GM04503 (cell line): ENCODE measurements around the gene CPNE9.

Source experiments
- DNase-seq: peaks from one replicate; pipeline ENCODE4 v3.0.0-alpha.2; 2012; ENCODE audit warnings: low read depth

The CPNE9 gene

DNA sequence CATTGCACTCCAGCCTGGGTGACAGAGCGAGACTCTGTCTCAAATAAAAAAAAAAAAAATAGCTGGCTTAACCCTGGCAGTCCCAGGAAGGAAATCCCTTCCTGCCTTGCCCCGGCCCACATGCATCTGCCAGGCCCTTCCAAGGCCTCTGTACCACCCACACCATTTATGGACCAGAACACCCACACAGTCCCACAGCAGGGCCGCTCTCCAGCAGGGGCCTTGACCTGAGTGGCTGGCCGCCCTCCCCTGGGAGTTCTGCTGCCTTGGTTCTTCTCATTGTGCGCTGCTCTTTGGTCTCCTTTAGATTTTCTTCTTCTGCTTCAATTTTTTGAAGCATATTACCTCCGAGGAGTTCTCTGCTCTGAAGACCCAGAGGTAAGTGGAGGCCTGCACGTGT is 16.1 kb upstream of the CPNE9 start:
- no peak for DNase-seq

DNA sequence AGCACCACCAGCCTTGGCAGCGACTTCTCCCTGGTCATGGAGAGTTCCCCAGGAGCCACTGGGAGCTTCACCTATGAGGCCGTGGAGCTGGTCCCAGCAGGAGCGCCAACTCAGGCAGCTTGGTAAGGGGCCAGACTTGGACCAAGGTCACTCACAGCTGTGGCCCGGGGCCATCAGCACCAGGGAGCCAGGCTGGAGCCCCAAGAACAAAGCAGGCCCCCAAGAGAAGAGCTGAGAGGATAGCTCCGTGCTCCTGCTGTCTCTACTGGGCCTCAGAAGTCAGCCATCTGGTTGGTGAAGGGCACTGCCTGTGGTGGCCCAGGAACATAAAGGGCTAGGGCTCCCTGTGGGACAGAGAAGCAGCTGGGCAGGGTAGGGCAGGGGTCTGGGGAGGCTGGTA is 14.7 kb upstream of the CPNE9 start:
- no peak for DNase-seq

DNA sequence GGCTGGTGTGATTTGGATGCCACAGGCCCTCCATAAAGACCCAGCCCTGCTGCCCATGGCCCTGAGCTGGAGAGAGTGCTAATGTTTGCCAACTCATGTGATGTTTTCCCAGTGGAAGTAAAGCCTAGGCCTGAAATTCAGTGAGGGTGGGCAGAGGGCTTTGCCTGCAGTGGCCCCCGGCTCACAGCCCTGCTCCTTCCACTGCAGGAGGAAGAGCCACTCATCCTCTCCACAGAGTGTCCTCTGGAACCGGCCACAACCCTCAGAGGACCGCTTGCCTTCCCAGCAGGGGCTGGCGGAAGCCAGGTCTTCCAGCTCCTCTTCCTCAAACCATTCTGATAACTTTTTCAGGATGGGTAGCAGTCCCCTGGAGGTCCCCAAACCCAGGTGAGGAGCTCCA is 13.9 kb upstream of the CPNE9 start:
- no peak for DNase-seq

DNA sequence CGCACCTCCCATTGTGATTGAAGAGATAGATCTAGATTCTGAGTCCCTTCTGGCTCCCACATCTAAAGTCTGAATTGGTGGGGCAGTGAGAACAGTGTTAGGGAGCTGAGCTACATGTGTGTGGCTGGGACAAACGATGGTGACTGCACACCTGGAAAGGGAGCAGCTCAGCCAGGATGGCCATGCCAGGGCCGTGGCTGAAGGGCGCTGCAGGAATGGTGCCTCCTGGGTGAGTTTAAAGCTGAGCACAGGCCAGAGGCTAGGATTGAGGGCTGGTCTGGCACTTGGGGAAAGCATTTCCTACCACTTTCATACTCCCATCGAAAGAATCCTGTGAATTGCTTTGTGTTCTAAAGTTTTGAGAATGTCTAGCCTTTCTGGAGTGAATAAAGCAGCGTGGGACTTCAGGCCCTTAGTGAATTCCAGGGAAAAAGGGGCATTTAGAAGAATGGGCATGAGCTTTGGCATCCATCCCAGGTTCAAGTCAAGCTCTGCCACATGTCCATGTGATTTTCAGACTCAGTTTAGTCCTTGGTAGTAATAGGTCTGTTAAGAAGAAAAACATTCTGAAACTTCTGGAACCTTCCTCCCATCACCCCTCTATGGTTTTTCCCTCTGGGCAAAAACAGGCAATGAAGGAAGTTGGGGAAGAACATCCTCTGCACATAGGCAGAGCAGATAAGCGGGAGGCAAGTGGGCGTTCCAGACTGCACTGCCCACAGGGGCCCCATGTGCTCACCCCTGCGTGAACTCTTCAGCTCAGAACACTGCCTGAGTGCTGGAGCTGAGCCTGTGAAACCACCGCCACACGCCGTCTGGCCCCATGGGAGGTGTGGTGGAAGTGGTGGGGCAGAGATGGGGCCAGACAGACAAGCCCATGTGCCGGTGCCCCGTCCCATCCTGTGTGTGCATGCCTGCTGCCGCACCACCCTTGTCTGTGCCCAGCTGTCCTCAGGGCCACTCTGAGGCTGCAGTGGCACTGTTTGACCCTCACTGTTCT is 12.9 kb upstream of the CPNE9 start:
- no peak for DNase-seq

DNA sequence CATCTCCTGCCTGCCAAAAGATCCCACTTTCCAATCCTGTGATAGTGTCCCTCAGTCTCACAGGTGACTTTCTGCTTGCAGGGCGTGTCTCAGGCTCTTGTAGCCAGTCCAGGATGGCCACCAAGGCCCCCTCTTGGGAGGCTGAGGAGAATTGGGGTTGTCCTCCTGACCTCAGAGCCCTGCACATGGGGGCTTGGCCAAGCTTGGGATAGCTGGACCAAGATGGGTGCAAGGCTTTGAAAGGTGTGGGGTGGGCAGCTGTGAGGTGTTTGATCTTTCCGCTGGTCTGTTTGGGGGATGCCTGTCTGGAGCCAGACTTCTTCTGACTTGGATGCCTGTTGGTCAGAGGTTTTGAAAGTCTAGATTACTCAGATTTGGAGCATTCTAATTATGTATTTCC is 12.0 kb upstream of the CPNE9 start:
- no peak for DNase-seq

DNA sequence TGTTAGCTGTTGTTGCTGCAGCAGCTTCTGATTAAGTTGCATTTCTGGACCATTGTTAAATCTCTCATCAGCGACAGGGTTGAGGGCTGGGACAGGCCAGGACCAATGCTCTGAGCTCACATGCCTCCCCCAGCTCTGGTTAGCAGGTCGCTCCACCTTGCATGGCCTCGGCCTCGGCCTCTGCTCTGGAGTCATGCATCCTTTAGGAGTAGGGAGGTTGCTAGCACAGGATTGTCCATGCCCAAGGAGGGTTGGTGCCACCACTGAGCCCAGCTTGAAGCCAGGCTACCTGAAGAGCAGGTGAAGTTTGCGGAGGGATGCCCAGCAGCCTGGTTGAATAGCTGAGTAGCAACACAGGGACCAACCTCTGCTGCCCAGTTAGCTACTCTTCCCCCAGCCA is 11.2 kb upstream of the CPNE9 start:
- no peak for DNase-seq

DNA sequence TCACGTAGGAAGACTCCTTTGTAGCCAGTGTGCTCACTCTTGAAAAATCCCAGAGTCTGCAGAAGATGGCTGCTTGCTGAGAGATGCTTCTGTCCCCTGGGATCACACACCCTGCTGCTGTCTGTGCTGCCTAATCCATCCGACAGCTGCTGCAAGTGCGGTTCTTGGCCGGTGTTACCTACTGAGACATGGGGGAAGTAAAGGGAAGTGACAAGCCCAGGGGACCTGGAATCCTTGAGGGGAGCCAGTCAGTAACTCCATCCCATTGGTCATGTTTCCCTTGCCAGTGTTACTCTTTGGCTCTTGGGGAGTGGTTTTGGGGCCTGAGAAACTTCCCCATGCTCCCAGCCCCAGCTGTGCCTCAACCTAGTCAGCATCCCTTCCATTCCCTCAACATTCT is 8.3 kb upstream of the CPNE9 start:
- DNase-seq, result no peak

DNA sequence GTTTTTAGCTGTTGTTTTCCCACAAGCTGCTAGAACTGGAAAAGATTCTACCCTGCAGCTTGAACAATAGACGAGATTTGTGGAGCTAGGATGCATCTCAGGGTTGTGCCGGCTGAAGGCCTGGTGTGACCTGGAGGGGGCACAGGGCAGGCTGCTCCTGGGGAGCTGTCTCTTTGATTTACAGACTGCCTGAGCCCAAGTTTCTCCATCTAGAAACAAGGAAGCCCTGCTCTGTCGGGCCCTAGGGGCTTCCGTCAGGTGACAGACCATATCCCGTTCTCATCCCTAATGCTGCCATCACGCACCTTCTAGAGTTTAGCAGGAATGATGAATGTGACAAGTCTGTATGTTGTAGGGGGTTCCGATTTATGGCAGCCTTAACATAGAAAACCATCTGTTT is 7.9 kb upstream of the CPNE9 start:
- no peak for DNase-seq

DNA sequence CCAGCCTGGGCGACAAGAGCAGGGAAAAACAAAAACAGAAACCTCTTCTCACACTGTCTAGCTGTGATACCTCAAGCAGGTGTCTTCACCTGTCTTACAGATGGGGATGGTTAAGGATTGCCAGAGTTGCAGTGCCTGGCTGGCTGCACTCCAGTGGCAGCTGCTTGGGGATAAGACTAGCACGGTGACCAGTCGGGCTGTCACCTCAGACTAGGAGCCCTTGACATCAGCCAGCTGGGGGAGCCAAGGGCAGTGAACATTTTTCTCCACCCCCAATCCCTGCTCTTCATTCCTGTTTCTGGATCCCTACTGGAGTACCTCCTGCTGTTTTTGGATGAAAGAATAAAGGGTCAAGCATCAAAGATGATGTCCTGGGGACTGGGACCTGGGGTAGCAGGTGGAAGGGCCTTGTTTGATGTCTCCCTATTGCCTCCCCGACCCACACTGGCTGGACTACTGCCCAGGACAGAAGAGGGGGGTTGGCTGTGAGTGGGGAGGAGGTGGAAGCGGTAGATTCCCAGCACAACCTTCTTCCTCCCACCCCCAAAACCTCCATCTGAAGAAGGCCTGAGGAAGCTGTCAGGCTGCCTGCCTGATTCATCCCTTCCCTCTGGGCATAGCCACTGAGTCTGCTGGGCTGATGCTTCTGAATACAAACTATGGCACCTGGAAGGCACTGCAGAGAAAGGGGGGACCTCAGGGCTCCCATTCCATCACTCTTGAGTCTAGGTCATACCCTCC is 7.0 kb upstream of the CPNE9 start:
- DNase-seq, result no peak

DNA sequence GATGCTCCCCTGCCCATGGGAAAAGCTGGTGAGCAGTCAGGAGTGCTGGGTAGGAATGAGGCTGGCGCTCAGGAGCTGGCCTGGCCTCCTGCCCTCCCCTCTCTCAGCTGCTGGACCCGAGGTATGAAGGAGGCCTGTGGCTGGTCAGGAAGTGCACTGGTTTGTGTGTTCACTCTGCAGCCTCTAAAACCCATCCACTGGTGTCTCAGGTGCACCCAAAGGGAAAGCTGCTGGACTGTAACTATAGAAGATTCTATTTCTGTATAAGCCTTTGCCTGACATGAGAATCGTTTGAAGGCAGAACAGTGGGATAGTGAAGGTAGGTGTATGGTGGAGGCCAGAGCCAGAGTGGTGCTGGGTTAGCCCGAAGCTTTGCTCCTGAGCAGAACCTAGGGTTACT is 5.7 kb upstream of the CPNE9 start:
- DNase-seq, result no peak

DNA sequence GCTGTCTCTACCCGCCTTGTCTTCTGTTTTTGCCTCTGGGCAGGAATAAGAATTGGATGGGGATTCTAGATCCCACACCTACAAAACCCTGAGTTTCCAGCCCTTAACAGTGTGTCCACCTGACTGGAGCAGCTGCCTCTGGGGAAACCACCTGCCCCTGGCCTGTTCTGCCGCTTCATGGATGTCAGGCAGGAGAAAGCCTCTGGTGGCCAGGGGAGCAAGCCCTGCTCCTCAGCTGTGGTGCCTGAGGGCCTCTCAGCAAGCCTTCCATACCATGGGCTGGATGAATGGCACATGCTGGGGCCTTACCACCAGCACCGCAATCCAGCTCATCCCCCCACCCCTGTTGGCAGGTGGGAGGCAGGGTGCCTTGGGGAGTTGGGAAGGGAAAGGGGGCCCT is 5.3 kb upstream of the CPNE9 start:
- DNase-seq, result no peak

DNA sequence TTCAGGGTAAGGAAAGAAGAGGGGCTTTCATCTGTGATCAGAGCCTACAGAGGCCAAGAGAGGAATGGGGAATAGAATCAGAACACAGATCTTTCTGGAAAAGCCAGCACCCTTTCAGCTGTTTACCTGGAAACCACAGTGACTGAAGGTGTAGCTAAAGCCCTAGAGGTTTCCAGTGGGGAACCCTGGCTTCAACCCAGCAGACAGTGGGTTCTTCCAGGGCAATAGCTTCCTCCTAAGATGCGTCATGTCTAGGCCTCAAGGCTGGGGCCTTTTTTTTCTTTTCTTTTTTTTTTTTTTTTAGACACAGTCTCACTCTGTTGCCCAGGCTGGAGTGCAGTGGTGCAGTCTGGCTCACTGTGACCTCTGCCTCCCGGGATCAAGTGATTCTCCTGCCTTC is 3.1 kb upstream of the CPNE9 start:
- DNase-seq, result no peak

DNA sequence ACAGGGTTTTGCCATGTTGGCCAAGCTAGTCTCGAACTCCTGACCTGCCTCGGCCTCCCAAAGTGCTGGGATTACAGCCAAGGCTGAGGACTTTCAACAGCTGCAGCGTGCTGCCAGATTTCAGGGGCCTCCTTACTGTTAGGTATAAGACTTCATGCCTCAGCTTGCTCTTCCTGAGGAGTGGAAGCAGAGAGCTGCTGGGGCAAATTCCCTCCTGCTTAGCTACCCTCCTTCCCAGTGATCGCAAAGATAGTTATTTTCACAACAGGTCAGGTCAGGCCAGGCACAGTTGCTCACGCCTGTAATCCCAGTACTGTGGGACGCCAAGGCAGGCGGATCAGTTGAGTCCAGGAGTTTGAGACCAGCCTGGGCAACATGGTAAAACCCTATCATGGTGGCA is 2.6 kb upstream of the CPNE9 start:
- DNase-seq, result no peak

DNA sequence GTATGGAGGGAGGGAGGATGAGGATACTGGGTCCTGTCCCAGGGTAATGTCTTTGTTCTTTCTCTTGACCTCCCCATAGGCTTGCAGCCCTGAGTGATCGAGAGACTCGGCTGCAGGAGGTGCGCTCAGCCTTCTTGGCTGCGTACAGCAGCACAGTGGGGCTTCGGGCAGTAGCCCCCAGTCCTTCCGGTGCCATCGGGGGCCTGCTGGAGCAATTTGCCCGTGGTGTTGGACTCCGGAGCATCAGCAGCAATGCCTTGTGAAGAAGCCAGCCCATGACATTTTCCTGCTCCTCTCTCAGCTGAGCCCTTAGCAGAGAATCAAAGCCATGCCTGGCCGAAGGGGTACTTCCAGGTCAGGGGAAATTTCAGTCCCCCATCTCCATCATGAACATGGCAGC is 1.9 kb upstream of the CPNE9 start:
- no peak for DNase-seq

DNA sequence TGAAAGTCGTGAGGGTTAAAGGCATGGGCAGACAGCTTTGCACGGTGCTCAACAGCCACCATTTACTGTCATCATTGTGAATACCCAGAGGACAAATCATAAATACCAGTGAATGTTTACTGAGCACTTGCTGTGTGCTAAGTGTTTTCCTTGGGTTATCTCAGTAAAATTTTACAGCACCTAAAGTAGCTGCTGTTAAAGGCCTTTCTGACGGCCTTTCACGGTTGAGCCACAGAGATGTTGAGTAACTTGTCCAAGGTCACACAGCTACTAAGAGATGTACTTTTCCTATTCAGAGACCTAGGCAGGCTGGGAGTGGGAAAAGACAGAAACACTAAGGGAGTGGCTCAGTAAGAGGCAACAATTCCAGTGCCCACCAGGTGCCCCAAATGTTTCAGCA is 393 bp upstream of the CPNE9 start:
- DNase-seq, result no peak

DNA sequence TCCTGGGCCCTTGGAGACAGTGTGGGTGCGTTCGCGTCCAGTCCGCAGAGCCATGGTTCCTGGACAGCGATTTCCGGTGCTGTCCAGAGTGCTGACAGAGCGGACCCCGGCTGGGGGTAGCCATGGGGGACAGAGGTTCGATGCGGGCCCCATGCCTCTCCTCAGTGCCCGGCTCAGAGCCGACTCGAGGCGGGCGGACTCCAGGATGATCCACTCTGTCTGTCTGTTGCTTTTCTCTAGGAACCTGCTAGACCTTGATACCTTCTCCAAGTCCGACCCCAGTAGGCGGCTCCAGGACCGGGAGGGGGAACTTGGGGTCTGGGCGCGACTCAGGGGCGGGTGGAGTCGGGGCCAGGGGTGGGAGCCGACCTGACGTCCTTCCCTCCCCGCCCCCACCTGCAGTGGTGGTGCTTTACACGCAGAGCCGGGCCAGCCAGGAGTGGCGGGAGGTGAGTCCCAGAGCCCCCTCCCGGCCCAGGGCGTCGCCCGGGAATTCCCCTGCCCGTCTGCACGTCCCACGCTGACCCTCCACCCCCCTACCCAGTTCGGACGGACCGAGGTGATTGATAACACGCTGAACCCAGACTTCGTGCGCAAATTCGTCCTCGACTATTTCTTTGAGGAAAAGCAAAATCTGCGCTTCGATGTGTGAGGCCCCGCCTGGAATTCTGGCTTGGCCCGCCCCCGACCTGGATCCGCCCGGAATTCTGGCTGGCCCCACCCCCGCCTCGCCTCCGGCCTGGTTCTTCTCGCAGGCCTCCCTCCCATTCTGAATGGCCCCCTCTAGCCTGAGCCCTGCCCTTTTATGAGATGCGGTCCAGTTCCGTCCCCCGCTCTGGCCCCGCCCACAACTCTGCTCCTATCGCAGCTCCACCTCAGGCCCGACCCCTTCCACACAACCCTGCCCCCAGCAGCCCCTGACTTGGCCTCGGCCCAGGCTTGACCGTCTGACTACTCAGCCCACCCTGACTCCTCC is 1.0 kb downstream of the CPNE9 start:
- no peak for DNase-seq

DNA sequence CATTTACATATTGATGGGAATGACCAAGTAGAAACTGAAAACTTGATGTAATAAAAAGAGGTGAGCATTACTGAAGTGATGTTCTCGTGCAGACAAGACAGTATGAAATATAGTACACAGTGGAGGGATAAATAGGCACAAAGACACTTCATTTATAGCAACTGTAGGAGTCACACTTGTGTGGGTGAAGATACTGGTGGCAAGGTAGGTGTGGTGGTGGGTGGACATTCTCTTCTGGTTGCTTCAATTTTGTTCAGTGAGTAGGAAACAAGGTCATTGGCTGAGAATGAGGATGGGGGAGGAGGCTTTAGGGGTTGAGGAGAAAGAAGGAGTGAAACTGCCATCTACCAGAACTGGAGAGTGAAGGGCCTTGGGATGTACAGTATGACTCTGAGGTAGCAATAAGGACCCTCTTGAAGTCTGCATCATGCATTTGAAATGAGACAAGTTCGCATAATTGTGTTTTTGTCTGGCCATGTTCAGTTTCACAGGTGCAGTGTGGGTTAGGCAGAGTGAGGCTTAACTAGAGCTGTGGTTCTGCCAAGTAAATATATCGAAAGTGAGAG is 6.6 kb downstream of the CPNE9 start:
- no peak for DNase-seq

DNA sequence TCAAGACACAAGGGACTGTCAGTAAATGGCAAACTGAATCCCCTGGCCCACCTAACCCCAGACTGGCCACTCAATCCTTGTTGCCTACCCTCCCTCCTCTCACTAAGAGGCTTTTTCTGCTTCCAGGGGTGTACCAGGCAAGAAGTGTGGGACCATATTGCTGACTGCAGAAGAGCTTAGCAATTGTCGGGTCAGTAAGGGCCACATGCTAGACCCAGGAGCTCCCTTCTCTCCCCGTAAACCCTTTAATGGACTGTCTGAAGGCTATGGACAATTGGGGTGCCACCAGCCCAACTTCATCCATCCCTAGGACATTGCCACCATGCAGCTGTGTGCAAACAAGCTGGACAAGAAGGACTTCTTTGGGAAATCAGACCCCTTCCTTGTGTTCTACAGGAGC is 8.8 kb downstream of the CPNE9 start:
- no peak for DNase-seq

DNA sequence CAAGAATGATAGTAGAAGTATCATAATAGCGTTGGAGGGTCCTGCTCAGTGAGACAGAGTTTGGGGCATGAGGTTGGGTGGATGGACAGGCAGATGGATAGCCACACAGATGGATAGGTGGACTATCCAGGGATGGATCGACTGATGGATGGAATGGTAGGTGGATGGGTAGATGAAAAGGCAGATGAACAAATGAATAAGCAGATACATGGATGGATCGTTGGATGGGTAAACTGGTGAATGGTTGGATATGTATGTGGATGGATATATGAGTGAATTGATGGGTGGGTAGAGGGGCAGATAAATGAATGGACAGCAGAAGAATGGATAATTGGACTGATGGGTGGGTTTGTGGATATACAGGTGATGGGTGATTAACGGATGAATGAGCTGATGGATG is 9.5 kb downstream of the CPNE9 start:
- DNase-seq, result no peak

DNA sequence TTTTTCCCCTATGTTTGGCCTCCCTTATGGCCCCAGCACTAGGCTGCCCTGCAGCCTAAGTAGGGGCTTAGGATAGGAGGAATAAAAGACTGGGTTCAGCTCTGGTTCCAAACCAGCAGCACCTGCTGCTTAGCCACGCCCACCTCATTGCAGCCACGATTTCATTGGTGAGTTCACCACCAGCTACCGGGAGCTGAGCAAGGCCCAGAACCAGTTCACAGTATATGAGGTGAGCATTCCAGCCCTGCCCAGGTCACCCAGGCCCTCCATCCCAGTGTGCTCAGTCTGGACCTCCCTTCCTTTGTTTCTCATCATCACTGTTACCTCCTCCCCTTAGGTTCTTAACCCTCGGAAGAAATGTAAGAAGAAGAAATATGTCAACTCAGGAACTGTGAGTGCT is 11.5 kb downstream of the CPNE9 start:
- no peak for DNase-seq

DNA sequence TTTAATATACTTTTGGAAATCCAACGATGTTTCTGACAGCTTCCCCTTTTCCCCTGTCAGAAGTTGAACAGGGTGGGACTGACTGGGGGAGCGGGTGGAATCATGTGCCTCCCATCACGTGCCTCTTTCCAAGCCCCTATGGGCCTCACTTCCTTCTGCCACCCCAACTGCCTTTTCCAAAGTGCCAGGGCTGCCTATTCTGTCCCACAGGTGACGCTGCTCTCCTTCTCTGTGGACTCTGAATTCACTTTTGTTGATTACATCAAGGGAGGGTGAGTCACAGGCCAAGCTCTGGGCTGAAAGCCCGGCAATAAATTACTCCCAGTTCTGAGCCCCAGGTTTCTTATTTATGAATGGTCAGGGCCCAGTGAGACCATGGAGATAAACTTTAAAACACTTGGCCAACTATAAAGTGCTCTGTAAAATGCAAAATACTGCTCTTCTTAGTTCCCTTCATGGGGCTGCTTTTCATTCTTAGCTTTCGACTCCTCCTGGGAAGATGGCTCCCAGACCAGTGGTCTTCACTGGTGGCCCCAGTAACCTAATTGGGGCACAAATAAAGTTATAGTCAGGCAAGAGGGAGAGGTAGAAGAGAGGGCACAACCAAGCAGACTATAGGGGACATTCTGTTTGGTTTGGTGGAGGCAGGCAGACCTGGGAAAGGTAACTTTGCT is 12.3 kb downstream of the CPNE9 start:
- DNase-seq, result peak; percentile 63
